NCI-H748 (cell line): ENCODE results near the gene ACAP3.

Experiments
- DNase-seq: peaks from one replicate; lab custom pipeline; 2025; ENCODE audit not compliant: unreplicated experiment; lab: John Stamatoyannopoulos, UW

Gene ACAP3

GRCh38 chr1:1344655-1345361 is 37.1 kb upstream of the ACAP3 start:
- DNase-seq, result no peak

GRCh38 chr1:1343811-1344421 is 36.2 kb upstream of the ACAP3 start:
- no peak for DNase-seq

- no peak for DNase-seq
Observed at GRCh38 chr1:1342584-1343115, 34.9 kb upstream of the ACAP3 start.

DNA sequence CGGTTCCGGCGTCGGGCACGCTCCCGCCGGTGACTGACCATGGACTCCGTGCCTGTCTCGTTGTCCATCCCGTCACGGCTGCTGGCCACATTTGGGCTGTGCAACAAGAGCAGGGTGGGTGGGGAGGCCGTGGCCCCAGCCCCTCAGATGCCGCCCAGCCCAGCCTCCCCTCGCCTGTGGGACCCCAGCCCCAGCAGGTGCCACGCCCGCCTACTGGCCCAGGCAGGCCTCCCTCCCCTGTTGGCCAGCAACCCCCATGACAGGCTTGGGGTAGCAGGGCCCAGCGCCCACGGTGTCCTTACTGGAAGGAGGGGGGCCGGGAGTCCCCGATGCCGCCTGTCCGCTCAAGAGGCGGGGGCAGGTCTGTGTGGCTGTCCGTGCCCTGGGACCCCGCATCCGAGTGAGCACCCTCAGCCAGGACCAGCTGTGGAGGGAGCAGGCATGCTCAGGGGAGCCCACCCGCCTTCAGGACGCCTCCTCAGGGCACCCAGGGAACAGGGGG is 34.4 kb upstream of the ACAP3 start:
- no peak for DNase-seq

GRCh38 chr1:1341549-1342021 is 33.9 kb upstream of the ACAP3 start:
- no peak for DNase-seq

DNA sequence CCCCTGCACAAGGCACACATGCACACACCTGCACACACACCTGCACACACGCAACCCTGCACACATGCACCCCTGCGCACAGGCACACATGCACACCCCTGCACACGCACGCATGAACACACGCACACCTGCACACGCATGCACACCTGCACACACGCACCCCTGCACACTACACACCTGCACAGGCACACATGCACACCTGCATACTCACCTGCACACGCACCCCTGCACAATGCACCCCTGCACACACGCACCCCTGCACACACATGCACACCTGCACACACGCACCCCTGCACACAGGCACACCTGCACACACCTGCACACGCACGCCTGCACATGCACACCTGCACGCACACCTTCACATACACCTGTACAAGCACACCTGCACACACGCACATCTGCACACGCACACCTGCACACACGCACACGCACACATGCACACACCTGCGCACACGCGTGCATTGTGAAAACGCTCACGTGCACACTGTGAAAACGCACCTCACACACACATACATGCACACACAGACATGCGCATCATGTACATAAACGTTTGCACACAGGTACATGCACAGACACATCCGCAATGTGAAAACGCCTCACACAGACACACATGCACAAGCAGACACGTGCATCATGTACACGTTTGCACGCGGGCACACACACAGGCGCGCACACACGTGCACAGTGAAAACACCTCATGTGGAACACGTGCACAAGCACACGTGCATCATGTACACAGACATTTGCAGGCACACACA is 33.2 kb upstream of the ACAP3 start:
- DNase-seq, result no peak

DNA sequence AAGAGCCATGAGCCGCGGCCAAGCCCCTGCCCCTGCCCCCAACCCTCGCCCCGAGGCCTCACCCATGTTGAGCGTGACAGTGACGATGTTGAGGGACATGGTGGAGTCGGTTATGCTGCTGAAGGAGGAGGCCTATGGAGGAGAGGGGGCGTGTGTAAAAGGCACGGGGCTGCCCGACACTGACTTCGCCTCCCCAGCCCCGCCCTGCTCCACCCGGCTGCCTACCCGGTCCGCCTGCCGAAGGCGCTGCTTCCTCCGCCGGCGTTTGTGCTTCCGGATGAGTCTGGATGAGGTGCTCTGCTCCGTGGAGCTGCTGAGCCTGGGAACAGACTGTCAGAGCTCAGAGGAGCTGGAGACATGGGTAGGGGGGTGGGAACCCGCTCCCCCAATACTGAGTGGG is 32.5 kb upstream of the ACAP3 start:
- no peak for DNase-seq

DNA sequence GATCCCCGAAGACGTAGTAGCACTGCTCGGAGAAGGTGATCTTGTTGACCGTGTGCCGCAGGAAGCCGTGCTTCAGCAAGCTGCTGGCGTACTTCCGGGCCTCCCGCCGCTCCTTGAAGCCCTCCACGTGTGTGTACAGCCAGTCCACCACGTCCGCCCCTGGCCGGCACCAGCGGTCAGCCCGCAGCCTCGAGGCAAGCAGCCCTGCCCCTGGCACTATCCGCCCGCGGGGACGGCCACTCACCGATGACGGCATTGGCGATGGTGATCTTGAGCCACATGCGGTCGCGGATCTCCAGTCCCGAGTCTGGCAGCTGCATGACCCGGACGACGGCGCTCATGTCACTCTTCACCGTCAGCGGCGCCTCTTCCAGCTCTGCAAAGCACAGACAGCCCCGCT is 30.5 kb upstream of the ACAP3 start:
- no peak for DNase-seq

DNA sequence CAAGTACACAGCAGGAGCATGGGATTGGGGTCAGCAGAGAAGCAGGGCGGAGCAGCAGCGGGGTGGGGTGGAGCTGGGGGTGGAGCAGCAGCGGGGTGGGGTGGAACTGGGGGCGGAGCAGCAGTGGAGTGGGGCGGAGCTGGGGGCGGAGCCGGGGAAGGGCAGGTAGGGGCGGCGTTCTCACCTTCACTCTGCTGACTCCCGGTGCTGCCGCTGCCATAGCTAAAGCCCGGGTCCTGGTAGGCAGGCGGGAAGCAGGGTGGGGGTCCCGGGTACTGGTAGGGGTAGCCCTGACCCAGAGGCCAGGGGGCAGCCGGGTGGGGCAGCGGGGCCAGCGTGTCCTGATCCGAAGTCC is 30.0 kb upstream of the ACAP3 start:
- no peak for DNase-seq

- no peak for DNase-seq
Observed at GRCh38 chr1:1336931-1337792, 29.4 kb upstream of the ACAP3 start.

DNA sequence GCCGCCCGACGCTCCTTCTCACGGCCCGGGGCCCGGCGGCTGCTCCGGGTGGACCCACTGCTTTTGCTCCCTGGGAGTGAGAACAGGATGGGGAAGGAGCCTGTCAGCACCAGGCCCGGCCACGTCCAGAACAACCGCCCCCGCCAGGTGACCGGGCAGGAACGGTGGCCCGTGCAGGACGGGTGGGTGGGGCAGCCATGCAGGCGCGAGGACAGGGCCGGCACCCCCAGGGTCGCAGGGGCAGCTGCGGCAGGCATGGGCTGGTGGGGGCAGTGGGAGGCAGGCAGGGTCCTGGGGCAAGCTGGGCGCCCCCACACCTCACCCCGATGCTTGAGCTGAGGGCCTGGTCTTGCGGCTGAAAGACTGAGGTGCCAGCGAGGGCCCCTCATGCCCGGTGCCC is 28.7 kb upstream of the ACAP3 start:
- DNase-seq, result no peak

GRCh38 chr1:1335792-1336248 is 28.1 kb upstream of the ACAP3 start:
- no peak for DNase-seq

DNA sequence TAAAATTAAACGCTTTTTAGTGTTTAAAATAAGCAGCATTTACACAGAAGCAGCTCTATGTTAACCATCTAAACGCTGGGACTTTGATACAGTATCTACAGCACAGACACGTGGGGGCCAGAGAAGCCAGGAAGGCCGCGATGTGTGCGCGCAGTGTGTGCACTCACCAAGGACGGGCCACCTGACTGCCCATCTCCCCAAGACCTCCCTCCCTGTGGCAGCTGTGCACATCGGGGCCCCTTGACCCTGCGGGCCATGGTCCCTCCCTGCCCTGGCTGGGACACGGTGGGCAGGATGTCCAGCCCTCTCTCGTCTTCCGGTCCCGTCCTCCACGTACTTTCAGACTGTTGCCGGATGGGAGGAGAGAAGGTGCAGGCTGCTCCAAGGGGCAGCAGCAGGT is 27.6 kb upstream of the ACAP3 start:
- no peak for DNase-seq

DNA sequence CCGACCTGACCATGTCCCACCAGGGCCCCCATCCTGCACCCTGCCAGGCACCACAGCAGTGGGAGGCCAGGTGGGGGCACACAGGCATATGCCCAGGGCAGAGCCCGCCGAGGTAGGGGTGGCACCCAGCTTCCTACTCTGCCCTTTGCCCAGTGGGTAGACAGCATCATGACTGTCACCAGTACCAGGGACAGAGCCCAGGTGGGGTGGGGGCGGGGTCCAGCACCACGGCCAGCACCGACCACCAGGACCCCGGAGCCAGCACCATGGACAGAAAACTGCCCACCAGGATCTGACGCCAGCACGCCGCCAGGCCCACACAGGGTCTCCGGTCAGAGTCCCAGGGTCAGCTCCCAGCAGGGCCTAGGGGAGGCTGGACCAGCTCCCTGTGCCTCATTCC is 27.1 kb upstream of the ACAP3 start:
- DNase-seq, result no peak

GRCh38 chr1:1333551-1334241 is 26.0 kb upstream of the ACAP3 start:
- no peak for DNase-seq

GRCh38 chr1:1332774-1333480 is 25.2 kb upstream of the ACAP3 start:
- peak; percentile 8 for DNase-seq

GRCh38 chr1:1332031-1332755 is 24.5 kb upstream of the ACAP3 start:
- DNase-seq, result no peak

- peak; percentile 23 for DNase-seq
Observed at GRCh38 chr1:1331068-1331965, 23.6 kb upstream of the ACAP3 start, which contains the start of gene TAS1R3. TAS1R3 (plus strand) TSS chr1:1331280; CDS start chr1:1331346, 66 bp downstream.
